Measurements from ENCODE around the gene PPP2R5E. TPM values are rescaled to one million over a fixed set of nuclear protein-coding genes. Genes with fewer than 3 reads are reported as not detected.

Gene PPP2R5E
- total and polyA plus RNA-seq, 8 donors: 7.2 to 32.9 (median 14.2) TPM

GRCh38 chr14:63544591-63545299, 1.6 kb upstream of the PPP2R5E start:
- DNase-seq: peak in 1 of 2 donors; percentile 26
- no peaks in the 10 kb centered on the region for H3K27me3 ChIP-seq
- intact Hi-C loops (cut with DNase I; ENCODE audit: low total_unique reads): loop anchor here (5.0 kb wide), 1 partner anchor 147 kb away; no protein-coding TSS in a partner anchor
- no peak overlapping the region for H3K27ac ChIP-seq
- peak in 3 of 7 experiments; percentile 21 to 29 (median 24) for TF ChIP-seq CTCF (IDR thresholded peaks at IDR 0.05)
- no peak for TF ChIP-seq POLR2A (IDR thresholded peaks at IDR 0.05)
- 16 to 36% (median 27%) methylated on average over 6 of the region's 6 CpGs for WGBS, 5 donors
- H3K9me3 ChIP-seq: no peaks in the 10 kb centered on the region
- H3K4me3 ChIP-seq: peak overlapping the region in 3 of 4 donors; percentile 83 to 98 (median 90)
- peaks cover 0 to 5% (median 5%) of the 10 kb centered on the region in 4 donors for H3K36me3 ChIP-seq
- H3K4me1 ChIP-seq: peaks cover 8 to 33% (median 23%) of the 10 kb centered on the region in 4 donors

GRCh38 chr14:63543826-63544406, 739 bp upstream of the PPP2R5E start:
- Histone ChIP-seq H3K27me3 (no peaks in the 10 kb centered on the region), H3K4me3 (peak overlapping the region; percentile 83 to 98 (median 94)), H3K9me3 (no peaks in the 10 kb centered on the region), H3K4me1 (peaks cover 8 to 33% (median 23%) of the 10 kb centered on the region in 4 donors), H3K27ac (peak overlapping the region; percentile 78 to 96 (median 93)), H3K36me3 (peaks cover 6 to 14% (median 14%) of the 10 kb centered on the region in 4 donors)
- TF ChIP-seq POLR2A (IDR thresholded peaks at IDR 0.05): no peak
- TF ChIP-seq POLR2AphosphoS5 (IDR thresholded peaks at IDR 0.05): no peak
- TF ChIP-seq CTCF (IDR thresholded peaks at IDR 0.05): no peak
- no peak for TF ChIP-seq EP300 (IDR thresholded peaks at IDR 0.05)
- DNase-seq: no peak
- intact Hi-C loops (cut with DNase I; ENCODE audit: low total_unique reads): no loop called here
- 0% methylated on average over 21 to 22 of the region's 22 CpGs for WGBS, 5 donors

- WGBS, 5 donors: 0 to 1% (median 0%) methylated on average over 12 to 46 of the region's 46 CpGs
- intact Hi-C loops (cut with DNase I; ENCODE audit: low total_unique reads): no loop called here
- peak overlapping the region; percentile 83 to 98 (median 94) for H3K4me3 ChIP-seq
- TF ChIP-seq EP300 (IDR thresholded peaks at IDR 0.05): no peak
- TF ChIP-seq CTCF (IDR thresholded peaks at IDR 0.05): no peak
- no peak for TF ChIP-seq POLR2A (IDR thresholded peaks at IDR 0.05)
- TF ChIP-seq POLR2AphosphoS5 (IDR thresholded peaks at IDR 0.05): no peak
- H3K27me3 ChIP-seq: no peaks in the 10 kb centered on the region
- H3K36me3 ChIP-seq: peaks cover 21 to 29% (median 29%) of the 10 kb centered on the region in 4 donors
- peak in 1 of 2 donors; percentile 51 for DNase-seq
- peaks cover 8 to 41% (median 25%) of the 10 kb centered on the region in 4 donors for H3K4me1 ChIP-seq
- H3K27ac ChIP-seq: peak overlapping the region; percentile 90 to 96 (median 94)
- no peaks in the 10 kb centered on the region for H3K9me3 ChIP-seq
These were observed 762 bp downstream of the PPP2R5E start for GRCh38 chr14:63542231-63542999.

GRCh38 chr14:63535918-63536317, 7.3 kb downstream of the PPP2R5E start:
- Histone ChIP-seq H3K27ac (no peak overlapping the region), H3K9me3 (no peaks in the 10 kb centered on the region), H3K4me1 (peaks cover 1 to 26% (median 11%) of the 10 kb centered on the region in 4 donors), H3K27me3 (no peaks in the 10 kb centered on the region), H3K4me3 (no peak overlapping the region), H3K36me3 (peaks cover 35 to 77% (median 73%) of the 10 kb centered on the region in 4 donors)
- intact Hi-C loops (cut with DNase I; ENCODE audit: low total_unique reads): no loop called here
- TF ChIP-seq EP300 (IDR thresholded peaks at IDR 0.05) (no peak), POLR2A (IDR thresholded peaks at IDR 0.05) (no peak), CTCF (IDR thresholded peaks at IDR 0.05) (no peak), POLR2AphosphoS5 (IDR thresholded peaks at IDR 0.05) (no peak)
- no peak for DNase-seq
